MCF 10A (cell line): ENCODE measurements around the gene SERPINB10. TPM values are rescaled to one million over a fixed set of nuclear protein-coding genes. Genes with fewer than 3 reads are reported as not detected.
A peak's percentile ranks its signal among the peaks of the same experiment; 100 is the strongest.

ENCODE experiments used
- BruUV-seq: library from RNA; stranded (reverse); fragments of 400-500 nt; replicated peaks from 2 replicates; lab custom pipeline; 2021; lab: Mats Ljungman, UMichigan
- CTCF ChIA-PET: fragments of 300-600 bp; sonication (Branson Sonifier 250); formaldehyde crosslinking; extraction: SDS; loops from one replicate; lab custom pipeline; 2021; ENCODE audit warnings: antibody characterized with exemption, inconsistent platforms; lab: Yijun Ruan, JAX
- POLR2A ChIA-PET: fragments of 300-600, 350-650 bp; sonication (Branson Sonifier 250); formaldehyde crosslinking; extraction: SDS; loops from one replicate; lab custom pipeline; 2020; ENCODE audit warnings: antibody characterized with exemption, inconsistent platforms; lab: Yijun Ruan, JAX
- DNase-seq: peaks from one replicate; pipeline ENCODE4 v3.0.0-alpha.2; 2018; ENCODE audit not compliant: unreplicated experiment
- H3K27ac Mint-ChIP-seq: one replicate; pipeline ENCODE4 v1.8.0; 2022; ENCODE audit warnings: mild to moderate bottlenecking, low read depth, mixed read lengths; ENCODE audit not compliant: unreplicated experiment
- H3K27me3 Mint-ChIP-seq: one replicate; pipeline ENCODE4 v1.8.0; 2022; ENCODE audit warnings: mixed read lengths; ENCODE audit not compliant: insufficient read depth, unreplicated experiment
- H3K36me3 Mint-ChIP-seq: one replicate; pipeline ENCODE4 v1.8.0; 2022; ENCODE audit warnings: mild to moderate bottlenecking, moderate library complexity, mixed read lengths; ENCODE audit not compliant: insufficient read depth, unreplicated experiment
- H3K4me1 Mint-ChIP-seq: one replicate; pipeline ENCODE4 v1.8.0; 2022; ENCODE audit warnings: mixed read lengths; ENCODE audit not compliant: insufficient read depth, unreplicated experiment
- H3K4me3 Mint-ChIP-seq: one replicate; pipeline ENCODE4 v1.8.0; 2022; ENCODE audit warnings: mild to moderate bottlenecking, moderate library complexity, mixed read lengths; ENCODE audit not compliant: unreplicated experiment
- H3K9me3 Mint-ChIP-seq: one replicate; pipeline ENCODE4 v1.8.0; 2022; ENCODE audit warnings: mixed read lengths; ENCODE audit not compliant: unreplicated experiment
- intact Hi-C: fragments of 100-400 bp; cut with micrococcal nuclease; formaldehyde crosslinking; loops from 2 replicates; pipeline ENCODE4 v1.14.1; 2022
- total RNA-seq: library from RNA; stranded (reverse); gene quantifications from 2 replicates; pipeline ENCODE4 v1.2.3, GENCODE V29; 2022
- TF ChIP-seq, protein P1 (sequence below): fragments of 200-600 bp; IDR thresholded peaks from one replicate; pipeline ENCODE4 v1.8.0; 2022; ENCODE audit warnings: antibody characterized with exemption, mild to moderate bottlenecking; ENCODE audit not compliant: unreplicated experiment

The SERPINB10 gene
- total RNA-seq, 1 experiment from 2014 or later = not detected

DNA sequence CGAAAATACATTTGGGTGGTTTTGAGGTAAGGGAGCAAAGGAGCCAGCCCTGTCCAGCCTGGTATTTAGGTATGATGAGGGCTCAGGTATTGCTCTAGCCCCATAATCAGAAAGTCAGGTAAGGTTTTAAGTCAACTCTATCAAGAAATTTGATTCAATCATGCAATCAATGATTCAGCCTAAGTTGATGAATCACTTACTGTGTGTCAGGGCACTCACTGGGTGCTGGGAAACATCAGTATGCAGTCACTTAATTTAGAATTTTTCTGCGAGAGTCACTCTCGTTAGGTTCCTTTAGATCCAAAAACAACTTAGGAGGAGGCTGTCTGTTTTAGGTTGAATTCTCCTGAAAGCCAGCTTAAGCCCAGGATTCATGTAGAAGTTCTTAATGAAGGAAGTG is 37.9 kb upstream of the SERPINB10 start:
- intact Hi-C loops = loop anchor here (5.0 kb wide), 1 partner anchor 67 kb away; no protein-coding TSS in a partner anchor
- DNase-seq = peak; percentile 46
- ChIA-PET CTCF (interaction anchor here (1.6 kb wide), 1 partner anchor 67 kb away, joined by 4 read pairs; no protein-coding TSS in a partner anchor), POLR2A (interaction anchor here (0.7 to 5.2 kb wide), 8 partner anchors 11 to 502 kb away, joined by 3 to 33 read pairs (median 4); no protein-coding TSS in a partner anchor)
- TSS peak; percentile 93 for BruUV-seq
- no peaks in the 10 kb centered on the region for H3K9me3 Mint-ChIP-seq
- peaks cover 32% of the 10 kb centered on the region for H3K4me1 Mint-ChIP-seq
- no peaks in the 10 kb centered on the region for H3K36me3 Mint-ChIP-seq
- TF ChIP-seq, protein P1, sequence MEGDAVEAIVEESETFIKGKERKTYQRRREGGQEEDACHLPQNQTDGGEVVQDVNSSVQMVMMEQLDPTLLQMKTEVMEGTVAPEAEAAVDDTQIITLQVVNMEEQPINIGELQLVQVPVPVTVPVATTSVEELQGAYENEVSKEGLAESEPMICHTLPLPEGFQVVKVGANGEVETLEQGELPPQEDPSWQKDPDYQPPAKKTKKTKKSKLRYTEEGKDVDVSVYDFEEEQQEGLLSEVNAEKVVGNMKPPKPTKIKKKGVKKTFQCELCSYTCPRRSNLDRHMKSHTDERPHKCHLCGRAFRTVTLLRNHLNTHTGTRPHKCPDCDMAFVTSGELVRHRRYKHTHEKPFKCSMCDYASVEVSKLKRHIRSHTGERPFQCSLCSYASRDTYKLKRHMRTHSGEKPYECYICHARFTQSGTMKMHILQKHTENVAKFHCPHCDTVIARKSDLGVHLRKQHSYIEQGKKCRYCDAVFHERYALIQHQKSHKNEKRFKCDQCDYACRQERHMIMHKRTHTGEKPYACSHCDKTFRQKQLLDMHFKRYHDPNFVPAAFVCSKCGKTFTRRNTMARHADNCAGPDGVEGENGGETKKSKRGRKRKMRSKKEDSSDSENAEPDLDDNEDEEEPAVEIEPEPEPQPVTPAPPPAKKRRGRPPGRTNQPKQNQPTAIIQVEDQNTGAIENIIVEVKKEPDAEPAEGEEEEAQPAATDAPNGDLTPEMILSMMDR = no peak
- no peaks in the 10 kb centered on the region for H3K27me3 Mint-ChIP-seq
- peak overlapping the region; percentile 95 for H3K27ac Mint-ChIP-seq
- peak overlapping the region; percentile 10 for H3K4me3 Mint-ChIP-seq

DNA sequence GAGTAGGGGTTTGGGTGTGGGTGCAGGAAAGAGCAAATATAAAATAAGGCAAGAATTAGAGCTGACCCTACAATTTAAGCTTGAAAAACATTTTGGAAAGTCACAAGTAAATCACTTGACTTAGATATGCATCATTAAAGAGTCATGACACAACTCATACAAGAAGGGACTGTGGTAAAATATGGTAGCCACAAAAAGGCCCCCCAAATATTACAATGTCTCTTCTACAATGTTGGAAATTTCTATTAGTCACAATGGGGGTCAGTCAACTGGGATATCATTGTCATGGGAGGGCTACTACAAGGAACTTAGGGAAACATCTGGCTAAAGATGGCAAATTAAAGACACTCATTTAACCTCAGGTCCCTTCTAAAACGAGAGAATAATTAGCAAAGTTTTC is 35.9 kb upstream of the SERPINB10 start:
- no peaks in the 10 kb centered on the region for H3K27me3 Mint-ChIP-seq
- no peak overlapping the region for H3K27ac Mint-ChIP-seq
- H3K9me3 Mint-ChIP-seq = no peaks in the 10 kb centered on the region
- intact Hi-C loops = no loop called here
- no peak overlapping the region for H3K4me3 Mint-ChIP-seq
- peaks cover 29% of the 10 kb centered on the region for H3K4me1 Mint-ChIP-seq
- no TSS peak for BruUV-seq
- no peak for DNase-seq
- POLR2A ChIA-PET = interaction anchor here (0.7 to 1.8 kb wide), 6 partner anchors 11 to 361 kb away, joined by 3 to 5 read pairs (median 4); partner anchors contain the start of gene SERPINB10
- no peaks in the 10 kb centered on the region for H3K36me3 Mint-ChIP-seq
- CTCF ChIA-PET = interaction anchor here (0.6 to 1.8 kb wide), 4 partner anchors 11 to 1452 kb away, joined by 3 to 4 read pairs (median 3); no protein-coding TSS in a partner anchor
- TF ChIP-seq, protein P1 = no peak

DNA sequence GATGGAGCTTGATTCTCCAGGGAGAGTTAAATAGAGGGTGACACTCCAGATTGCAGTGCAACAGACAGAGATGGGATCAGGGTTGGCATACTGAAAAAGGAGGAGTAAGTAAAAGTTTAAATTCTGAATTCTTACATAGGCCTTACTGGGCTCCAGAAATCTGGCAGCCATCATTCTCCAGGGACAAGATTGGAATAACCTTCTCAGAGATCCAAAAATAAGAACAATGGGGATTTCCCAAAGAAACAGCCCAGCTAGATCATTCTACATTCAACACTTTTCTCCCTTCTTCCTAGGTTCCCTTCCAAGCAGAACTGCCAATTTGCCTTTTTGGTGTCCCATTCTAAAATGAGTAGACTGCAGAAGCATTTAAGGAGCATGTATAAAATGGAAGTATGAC is 35.2 kb upstream of the SERPINB10 start:
- no peaks in the 10 kb centered on the region for H3K9me3 Mint-ChIP-seq
- no peak overlapping the region for H3K27ac Mint-ChIP-seq
- POLR2A ChIA-PET = interaction anchor here (0.7 to 1.8 kb wide), 5 partner anchors 10 to 362 kb away, joined by 3 to 5 read pairs (median 4); no protein-coding TSS in a partner anchor
- H3K36me3 Mint-ChIP-seq = no peaks in the 10 kb centered on the region
- no TSS peak for BruUV-seq
- peaks cover 21% of the 10 kb centered on the region for H3K4me1 Mint-ChIP-seq
- no peaks in the 10 kb centered on the region for H3K27me3 Mint-ChIP-seq
- H3K4me3 Mint-ChIP-seq = no peak overlapping the region
- intact Hi-C loops = no loop called here
- no peak for DNase-seq
- TF ChIP-seq, protein P1 = no peak
- CTCF ChIA-PET = interaction anchor here (0.6 to 1.8 kb wide), 5 partner anchors 12 to 339 kb away, joined by 3 to 4 read pairs (median 3); no protein-coding TSS in a partner anchor

DNA sequence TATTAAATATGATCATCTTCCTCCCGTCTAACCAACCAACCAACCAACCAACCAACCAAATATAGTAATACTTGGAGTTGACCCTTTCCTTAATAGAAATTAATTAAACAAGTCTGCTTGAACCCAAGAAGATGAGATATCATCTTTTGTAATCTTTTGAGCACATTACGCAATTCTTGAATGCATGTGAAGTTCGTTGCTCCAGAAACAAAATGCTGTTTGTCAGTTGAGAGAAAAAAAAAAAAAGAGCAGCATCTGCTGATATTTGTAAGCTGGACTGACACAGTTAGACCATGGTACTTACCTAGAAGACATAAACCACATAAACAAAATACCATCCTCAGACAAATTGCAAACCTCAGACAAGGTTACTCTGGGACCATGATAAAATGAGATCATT is 29.4 kb upstream of the SERPINB10 start:
- TF ChIP-seq, protein P1 = no peak
- Mint-ChIP-seq H3K4me1 (peaks cover 31% of the 10 kb centered on the region), H3K4me3 (no peak overlapping the region), H3K9me3 (no peaks in the 10 kb centered on the region), H3K27ac (no peak overlapping the region), H3K27me3 (no peaks in the 10 kb centered on the region), H3K36me3 (peaks cover 5% of the 10 kb centered on the region)
- DNase-seq = peak; percentile 40
- ChIA-PET POLR2A (interaction anchor here (0.6 to 2.8 kb wide), 6 partner anchors 9 to 436 kb away, joined by 3 to 10 read pairs (median 3); partner anchors contain the start of gene SERPINB10), CTCF (no interaction called here)
- intact Hi-C loops = no loop called here
- BruUV-seq = no TSS peak
